Vagina (tissue), 2 donors: ENCODE measurements around the gene LINC01488.

Experiments
- CTCF ChIP-seq, 3 experiments: fragments of 450-650 bp in 2 of 3; fragments of 200-600 bp in 1 of 3; sonication (generic) in 1 of 3; IDR thresholded peaks; one replicate each; pipeline ENCODE4 v1.5.1; 2017 to 2019; ENCODE audit warnings: antibody characterized with exemption in 3 of 3, mild to moderate bottlenecking in 2 of 3, moderate library complexity in 2 of 3
- POLR2A ChIP-seq, 2 donors: fragments of 450-650 bp; IDR thresholded peaks; one replicate each; pipeline ENCODE4 v1.6.1; 2017; ENCODE audit warnings: antibody characterized with exemption in 2 of 2, mild to moderate bottlenecking in 2 of 2, moderate library complexity in 2 of 2

- no peak for TF ChIP-seq CTCF (IDR thresholded peaks at IDR 0.05)
- no peak for TF ChIP-seq POLR2A (IDR thresholded peaks at IDR 0.05)
These were observed 49.7 kb downstream of the LINC01488 start for GRCh38 chr11:69531071-69531716.
